Hematopoietic multipotent progenitor cell treated with erythropoietin and hydrocortisone succinate and interleukin-3 and kit ligand, for 17 days (in vitro differentiated cells): Measurements from ENCODE around the gene PANX1.
"Not testable (repeated sequence)": the region's sequence is repeated elsewhere in the genome, so short reads cannot be mapped to it uniquely, and the experiment has no call there.

Experiments used
- DNase-seq: peaks from one replicate; pipeline ENCODE4 v3.0.0-alpha.2; 2015; ENCODE audit warnings: low spot score

PANX1 gene

DNA sequence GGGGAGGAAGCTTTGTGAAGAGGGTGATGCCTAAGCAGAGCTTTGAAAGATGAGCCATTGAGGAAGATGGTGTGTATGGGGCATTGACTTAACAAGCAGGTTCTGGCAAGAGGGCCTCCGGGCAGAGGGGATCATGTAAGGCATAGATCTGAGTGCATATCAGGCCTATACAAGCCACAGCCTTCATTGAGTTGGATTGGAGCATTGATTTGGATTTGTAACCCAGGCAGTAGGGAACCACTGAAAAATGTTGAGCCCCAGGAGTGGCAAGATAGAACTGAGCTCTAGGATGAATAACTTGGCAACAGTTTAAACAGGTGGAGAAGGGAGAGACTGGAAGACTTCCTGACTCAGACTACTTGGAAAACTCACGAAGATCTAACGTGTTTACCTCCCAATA is 21.4 kb downstream of the PANX1 start:
- no peak for DNase-seq

DNA sequence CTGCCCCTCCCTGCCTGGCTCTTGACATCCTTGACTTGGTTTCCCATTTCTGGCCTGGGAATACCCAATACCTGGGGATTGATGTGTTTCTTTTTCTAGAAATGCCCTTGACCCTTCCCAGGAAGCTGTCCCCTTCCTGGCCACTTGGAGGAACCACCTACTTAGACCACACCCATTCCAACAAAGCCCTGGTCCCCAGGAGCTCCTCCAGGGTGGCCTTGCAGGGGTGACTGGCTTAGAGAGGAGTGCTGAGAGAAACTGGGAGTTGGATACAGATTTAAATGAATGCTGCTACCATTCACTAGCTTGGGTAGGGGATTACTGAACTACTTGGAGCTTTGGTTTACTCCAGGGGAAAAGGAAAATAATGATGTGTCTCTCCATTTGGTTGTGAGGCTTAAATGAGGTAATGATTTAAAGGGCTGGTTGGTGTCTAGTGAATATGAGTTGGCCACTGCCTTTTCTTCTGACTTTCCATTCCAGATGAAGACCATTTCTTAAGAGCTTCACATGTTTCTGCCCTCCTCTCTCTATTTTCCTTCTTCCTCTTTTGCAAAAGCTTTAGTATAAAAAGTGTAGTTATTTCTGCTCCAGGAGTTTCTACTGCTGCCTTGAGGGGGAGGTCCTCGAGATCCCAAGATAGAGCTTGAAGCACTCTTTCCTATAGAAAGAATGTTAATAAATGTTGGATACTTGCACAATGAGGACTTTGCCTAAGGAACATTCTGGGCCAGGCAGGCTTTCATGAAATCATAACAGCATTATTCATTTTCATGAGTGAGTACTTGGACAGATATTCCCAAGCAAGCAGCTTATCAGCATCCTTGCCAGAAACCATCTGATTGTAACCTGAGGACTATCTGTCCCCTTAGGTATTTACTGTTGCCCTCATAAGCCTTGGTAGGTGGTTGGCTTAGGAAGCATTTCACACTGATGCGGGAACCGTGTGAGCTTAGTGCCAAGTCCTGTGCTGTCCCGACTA is 22.4 kb downstream of the PANX1 start:
- DNase-seq, result no peak

DNA sequence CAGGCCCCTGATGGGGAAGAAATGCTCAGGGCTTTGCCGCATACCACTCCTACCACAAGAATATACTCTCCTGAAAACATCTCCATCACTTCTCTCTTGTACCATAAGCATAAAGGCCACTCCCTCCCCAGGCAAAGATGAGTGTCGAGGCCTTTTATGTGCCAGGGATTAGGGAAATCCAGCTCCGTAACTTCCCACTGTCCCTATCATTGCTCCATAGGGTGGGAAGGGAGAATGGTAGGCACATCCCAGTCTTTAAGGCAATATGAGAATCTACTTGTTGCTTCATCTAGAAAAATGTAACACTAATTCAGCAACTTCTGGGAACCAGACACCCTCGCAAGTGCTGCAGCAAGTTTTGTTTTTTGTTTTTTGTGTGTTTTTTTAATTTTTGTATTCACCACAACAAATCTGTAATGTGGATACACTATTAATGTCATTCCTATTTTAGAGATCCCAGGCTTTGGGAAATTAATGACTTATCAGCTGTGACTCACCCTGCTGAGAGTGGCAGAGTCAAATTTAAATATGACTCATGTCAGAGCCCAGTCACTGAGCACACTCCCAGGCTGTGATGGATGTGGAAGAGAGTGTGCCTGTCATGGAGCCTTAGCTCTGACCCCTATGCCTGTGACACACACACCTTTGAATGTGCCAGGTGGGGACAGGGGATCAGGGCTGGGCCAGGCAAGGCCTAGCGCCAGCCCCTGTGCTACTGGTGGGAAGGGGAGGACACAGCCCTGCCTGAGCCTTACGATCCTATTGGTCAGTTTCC is 23.4 kb downstream of the PANX1 start:
- no peak for DNase-seq

DNA sequence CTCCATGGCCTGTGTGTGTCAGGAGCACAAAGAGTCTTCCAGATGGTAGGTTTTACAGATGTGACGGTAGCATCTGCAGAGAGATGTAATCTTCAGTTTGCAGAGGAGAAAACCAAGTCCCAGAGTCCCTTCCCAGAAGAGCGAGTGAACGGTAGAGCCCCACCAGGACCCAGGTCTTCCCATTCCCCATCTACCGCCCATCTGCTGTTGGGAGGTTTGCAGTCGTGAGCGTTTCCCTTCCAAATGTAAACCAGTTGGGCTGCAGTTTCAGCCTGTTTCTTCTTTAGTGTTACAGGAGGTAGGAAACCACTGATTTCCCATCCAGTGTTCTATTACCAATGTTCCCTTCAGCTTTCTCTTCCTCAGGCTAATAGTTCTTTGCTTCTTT is 24.0 kb downstream of the PANX1 start:
- DNase-seq, result no peak

DNA sequence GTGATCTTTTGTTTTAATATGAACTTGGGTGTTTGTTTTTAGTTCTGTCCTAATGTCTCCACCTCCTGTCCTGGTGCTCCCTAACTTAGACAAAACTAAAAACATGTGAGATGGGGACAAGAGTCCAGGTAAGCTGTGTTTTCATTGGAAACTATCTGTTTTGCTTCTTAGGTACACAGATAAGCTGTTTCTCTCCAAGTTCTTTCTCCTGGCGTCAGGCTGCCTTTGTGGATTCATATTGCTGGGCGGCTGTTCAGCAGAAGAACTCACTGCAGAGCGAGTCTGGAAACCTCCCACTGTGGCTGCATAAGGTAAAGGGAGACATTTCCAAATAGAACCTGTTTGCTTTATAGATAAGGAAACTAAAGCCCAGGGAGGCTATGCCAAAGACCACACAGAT is 24.7 kb downstream of the PANX1 start:
- DNase-seq, result no peak

DNA sequence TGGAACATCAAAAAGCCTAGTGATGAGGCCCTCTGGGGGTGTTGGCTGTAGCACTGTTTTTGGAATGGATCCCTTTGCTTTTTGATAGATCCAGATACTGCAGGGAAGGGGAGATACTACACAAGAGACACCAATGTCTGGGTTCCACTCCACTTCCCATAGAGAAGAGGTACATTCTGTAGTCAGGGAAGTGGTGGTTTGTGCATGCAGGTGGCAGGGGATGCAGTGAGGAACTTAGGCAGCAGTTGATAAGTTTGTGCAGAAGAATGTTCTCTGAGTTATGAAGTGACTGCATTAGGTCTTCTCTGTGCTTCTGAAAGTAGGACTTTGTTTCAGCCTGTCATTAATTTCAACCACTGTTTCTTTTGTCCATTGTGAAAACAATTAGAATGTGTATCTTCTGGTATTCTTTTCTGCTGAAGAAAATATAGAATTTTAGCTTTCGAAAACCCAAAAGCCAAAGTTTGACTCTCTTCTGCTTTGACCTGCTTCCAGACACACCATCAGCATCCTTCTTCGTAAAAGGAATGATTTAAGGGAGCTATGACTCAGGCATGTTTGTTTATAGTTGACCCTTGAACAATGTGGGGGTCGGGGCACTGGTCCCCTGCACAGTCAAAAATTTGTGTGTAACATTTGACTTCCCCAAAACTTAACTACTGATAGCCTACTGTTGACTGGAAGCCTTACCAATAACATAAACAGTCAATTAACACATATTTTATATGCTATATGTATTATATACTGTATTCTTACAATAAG is 25.6 kb downstream of the PANX1 start:
- DNase-seq, result no peak

DNA sequence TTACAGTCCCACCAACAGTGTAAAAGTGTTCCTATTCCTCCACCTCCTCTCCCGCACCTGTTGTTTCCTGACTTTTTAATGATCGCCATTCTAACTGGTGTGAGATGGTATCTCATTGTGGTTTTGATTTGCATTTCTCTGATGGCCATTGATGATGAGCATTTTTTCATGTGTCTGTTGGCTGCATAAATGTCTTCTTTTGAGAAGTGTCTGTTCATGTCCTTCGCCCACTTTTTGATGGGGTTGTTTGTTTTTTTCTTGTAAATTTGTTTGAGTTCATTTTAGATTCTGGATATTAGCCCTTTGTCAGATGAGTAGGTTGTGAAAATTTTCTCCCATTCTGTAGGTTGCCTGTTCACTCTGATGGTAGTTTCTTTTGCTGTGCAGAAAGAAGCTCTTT is 28.7 kb downstream of the PANX1 start:
- DNase-seq, result not testable (repeated sequence)

DNA sequence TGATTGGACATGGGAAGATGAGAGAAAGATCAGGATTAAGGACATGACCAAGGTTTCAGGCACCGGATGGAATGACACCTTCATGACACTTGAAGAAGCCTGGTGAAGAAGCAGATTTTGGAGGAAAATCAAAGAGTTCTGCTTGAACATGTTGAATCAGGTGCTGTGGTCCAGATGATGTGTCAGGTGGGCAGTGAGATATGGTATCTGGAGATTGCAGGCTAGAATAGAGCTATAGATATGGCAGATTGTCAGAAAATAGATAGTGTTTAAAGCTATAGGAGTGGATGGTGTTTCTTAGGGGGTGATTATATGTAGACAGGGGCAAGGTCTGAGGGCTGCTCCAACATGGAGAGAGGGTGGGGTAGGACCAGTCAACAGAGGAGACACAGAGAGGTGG is 40.2 kb downstream of the PANX1 start:
- no peak for DNase-seq

DNA sequence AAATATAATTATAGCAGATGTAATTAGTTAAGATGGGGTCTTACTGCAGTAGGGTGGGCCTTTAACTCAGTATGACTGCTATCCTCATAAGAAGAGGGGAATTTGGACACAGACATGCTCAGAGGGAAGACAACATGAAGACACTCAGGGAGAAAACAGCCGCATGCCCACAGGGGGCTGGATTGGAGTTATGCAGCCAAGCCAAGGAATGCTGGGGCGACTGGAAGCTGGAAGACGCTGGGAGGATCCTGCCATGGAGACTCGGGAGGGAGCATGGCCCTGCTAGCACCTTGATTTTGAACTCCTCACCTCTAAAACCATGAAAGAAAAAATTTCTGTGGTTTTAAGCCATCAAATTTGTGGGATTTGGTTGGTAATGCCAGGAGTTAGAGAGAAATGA is 40.9 kb downstream of the PANX1 start:
- DNase-seq, result no peak

DNA sequence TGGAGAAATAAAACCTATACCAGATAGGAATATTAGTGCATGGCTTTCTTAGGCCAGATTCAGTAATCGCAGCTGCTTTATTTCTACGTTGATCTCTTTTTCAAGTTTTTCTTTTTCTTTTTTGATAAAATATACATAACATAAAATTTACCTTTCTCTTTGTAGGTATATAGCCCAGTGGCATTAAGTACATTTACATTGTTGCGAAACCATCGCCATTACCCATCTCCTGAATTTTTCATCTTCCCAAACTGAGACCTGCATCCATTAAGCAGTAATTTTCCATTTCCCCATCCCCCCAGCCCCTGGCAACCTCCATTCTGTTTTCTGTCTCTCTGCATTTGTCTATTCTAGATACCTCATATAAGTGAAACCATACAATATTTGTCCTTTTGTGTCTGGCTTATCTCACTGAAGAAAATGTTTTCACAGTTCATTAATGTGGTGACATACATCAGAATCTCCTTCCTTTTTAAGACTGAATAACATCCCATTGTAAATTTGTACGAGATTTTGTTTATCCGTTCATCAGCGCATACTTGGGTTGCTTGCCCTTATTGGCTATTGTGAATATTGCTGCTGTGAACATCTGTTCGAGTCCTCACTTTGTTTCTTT is 41.4 kb downstream of the PANX1 start:
- DNase-seq, result no peak

DNA sequence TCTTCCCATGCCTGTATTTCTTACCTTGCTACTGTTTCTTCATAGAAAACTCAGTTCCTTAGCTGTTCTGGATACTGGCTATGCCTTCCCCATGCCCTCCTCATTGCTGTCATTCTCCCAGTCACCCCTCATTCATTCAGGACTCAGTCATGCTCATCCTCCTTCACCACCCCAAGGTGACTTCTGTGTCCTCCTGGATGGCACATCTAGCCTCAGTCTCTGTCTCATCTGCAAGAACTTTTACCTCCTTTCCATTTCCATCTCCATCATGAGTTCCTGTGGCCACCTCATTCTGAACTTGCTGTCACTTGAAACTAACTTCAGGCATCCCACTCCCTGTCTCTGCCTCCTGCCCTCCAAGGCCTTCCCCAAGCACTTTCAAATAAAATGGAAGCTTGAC is 42.3 kb downstream of the PANX1 start:
- DNase-seq, result no peak

DNA sequence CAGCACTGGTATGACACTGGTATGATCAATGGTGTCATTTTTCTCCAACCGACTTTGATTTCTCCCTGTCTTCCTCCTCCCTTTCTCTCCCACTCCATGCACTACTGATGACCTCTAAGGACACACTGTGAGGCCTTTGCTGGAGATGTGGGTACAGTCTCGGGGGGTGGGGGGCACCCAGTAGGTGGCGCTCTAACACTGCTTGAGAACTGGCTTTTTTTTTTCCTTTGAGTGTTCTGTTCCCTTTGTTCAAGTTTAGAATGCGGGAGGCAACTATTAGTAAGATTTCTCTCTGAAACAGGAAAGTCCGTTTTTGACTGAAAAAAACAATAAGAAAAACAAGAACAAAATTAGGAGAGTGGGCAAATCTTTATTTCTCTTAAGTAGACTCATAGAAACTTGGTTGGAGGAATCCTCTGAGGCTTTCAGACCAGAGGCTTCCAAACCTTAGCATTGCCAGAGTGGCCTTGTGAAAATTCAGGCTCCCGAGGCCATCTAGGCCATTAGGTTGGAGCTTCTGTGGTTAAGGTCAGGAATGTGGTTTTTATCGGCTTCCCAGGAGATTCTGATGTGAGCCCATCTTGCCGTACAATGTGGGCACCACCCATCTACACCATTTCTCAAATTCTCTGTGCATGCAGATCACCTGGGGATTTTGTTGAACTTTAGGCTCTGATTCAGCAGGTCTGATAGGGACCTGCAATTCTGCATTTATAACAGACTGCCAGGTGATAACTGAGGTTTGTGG is 43.2 kb downstream of the PANX1 start:
- peak; percentile 39 for DNase-seq

DNA sequence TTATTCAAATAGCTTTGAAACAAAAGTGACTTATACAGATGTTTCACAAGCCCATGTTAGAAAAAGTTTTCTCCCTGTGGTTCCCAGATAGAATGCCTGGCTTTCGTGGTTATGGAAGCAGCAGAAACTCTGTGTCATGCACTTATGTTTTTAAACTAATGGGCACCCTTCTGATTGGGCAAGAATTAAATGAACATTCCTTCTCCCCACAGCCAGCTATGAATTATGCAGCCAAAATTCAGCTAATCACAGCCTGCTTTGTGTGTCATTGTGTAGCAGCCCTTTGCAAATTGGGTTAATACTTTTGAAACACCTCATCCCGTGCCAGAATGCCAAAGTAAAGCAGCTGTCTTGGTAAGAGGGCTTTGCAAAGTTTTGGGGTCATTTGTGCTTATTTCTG is 46.9 kb downstream of the PANX1 start:
- no peak for DNase-seq

DNA sequence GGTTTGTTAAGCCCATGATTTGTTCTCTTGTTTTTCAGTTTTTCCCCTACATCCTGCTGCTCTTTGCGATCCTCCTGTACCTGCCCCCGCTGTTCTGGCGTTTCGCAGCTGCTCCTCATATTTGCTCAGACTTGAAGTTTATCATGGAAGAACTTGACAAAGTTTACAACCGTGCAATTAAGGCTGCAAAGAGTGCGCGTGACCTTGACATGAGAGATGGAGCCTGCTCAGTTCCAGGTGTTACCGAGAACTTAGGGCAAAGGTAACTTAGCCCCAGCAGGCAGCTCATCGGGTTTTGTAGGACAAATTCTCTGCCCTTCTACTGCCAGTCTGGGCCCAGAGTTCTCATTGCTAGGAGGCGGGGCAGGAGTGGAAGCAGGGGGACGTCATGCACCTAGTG is 49.7 kb downstream of the PANX1 start:
- no peak for DNase-seq

DNA sequence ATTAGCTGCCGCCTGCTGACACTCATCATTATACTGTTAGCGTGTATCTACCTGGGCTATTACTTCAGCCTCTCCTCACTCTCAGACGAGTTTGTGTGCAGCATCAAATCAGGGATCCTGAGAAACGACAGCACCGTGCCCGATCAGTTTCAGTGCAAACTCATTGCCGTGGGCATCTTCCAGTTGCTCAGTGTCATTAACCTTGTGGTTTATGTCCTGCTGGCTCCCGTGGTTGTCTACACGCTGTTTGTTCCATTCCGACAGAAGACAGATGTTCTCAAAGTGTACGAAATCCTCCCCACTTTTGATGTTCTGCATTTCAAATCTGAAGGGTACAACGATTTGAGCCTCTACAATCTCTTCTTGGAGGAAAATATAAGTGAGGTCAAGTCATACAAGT is 51.1 kb downstream of the PANX1 start:
- DNase-seq, result no peak

DNA sequence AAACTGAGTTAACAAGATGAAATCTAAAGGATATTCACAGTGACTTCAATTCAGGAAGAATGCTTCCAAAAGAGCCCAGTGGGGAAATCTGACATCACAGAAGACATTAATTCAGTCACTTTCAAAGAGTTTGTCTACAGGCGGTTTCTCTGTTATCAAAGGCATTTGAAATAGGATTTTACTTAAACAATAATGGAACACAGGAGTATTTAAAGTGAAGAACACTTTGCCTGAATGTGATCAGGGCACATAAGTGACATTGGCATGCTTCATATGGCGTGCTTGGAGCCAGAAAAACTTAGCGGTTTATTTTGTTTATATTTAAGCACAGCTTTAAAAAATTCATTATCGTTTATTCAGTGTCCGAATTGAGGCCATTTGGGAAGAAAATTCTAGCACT is 52.9 kb downstream of the PANX1 start:
- DNase-seq, result no peak

DNA sequence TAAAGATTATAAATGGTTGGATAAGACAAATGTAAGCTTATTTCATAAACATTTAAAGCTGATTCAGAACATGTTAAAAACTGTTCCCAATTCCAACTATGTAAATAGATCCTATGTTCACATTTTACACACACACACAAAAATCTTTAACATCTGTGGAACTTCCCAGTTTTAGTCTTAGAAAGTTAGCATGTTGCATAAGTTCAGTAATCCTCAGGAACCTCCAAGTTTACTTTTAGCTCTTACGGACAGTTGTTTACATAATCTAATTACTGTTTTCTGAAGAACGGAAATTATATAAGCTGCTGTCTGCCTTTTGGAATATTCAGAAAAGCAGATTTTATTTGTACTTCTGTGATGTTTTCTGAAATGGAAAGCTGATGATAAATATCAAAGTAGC is 53.3 kb downstream of the PANX1 start:
- DNase-seq, result no peak

DNA sequence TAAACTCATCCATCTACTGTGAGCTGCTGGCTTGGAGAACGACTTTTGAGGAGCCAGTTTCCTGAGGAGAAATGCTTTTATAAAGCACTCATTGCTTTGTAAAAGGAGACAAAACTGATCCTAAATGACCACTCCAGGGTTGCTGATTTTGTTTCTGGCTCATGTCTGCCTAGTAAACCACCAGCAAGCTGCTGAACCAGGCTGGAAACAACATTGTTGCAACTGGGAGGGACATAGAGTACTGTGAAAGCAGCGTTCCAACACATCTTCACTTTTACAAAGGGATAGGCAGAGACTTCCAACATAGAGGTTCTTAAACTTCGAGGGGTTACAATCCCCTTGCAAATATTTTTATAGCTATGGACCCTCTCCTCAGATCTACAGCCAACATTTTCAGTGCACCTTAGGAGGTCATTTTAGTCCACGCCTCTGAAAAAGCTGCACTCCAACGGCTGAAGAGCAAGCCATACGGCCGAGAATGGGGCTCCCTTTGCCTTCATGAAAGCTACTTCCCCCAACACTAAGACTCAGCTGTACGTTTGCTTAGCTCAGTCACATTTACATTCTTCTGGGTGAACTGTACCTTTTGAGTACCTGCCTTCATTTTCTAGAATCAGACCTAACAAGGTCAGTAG is 54.7 kb downstream of the PANX1 start:
- no peak for DNase-seq

DNA sequence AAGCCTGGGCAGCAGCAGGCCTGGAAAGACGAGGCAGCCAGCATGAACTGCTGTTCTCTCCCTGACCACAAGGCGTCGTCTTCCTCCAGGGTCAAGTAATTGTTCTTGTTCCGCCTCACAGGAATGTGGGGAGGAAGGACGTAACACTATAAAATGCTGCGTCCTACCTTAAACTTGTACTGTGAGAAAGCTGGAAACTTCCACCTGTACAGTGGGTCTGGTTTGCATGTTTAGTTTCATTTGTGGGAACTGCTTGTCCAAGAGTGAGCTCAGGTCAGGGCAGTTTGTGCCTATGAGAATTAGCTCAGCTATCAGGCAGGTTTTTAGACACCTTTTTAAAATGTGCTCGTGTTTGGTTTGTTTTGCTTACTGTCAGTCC is 55.2 kb downstream of the PANX1 start:
- DNase-seq, result peak; percentile 26

DNA sequence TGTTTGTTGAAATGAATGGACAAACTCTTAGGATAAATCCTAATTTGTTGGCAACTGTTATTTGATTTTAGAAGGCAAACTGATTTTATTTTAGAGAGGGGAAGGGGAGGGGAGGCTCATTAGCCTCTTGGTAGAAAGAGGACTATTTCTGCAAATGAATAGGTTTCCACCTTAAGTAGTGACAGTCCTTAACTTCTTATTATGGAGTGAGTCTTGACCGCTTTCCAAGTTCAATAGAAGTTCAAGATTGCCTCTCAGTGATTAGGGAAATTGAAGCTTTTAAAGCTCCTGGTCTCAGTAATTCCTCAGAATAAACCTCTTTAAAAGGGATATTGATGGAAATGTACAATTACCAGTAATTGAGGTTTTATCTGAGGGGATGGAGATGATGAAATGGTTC is 55.7 kb downstream of the PANX1 start:
- no peak for DNase-seq

DNA sequence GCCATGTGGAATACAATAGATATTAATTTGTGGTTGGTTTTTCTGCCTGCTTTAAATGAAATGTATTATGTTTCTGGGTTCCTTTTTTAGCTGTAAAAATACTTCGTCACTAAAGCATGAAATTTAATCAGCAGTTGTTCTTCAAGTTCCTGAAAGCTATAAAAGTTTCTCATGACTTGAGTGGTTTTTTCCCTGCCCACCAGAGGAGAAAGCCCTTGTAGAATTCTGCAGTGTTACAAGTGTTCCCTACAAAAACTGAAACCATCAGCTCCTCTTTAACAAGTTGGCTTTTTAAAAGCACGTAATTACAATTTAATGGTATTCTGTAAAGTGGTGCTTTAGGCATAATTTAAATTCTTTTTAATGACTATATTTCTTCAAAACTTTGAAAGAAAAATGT is 56.2 kb downstream of the PANX1 start:
- no peak for DNase-seq
